Measurements from ENCODE around the gene KRTAP10-12.
"Not testable (repeated sequence)": the region's sequence is repeated elsewhere in the genome, so short reads cannot be mapped to it uniquely, and the experiment has no call there.

KRTAP10-12 gene

GRCh38 chr21:44682580-44683151 lies 14.3 kb upstream of the KRTAP10-12 start:
- TF ChIP-seq POLR2A (IDR thresholded peaks at IDR 0.05; ENCODE audit: extremely low read depth, insufficient read length) (no peak), MYC (IDR thresholded peaks at IDR 0.05; ENCODE audit: low read depth, low read length) (no peak), CTCF (IDR thresholded peaks at IDR 0.05; ENCODE audit: low read depth, low read length) (no peak), MAX (IDR thresholded peaks at IDR 0.05; ENCODE audit: low read depth, low read length) (no peak)
- H3K4me3 ChIP-seq (ENCODE audit: low read depth, low read length): no peak overlapping the region

GRCh38 chr21:44684077-44684476 lies 12.9 kb upstream of the KRTAP10-12 start:
- no peak overlapping the region for H3K4me3 ChIP-seq (ENCODE audit: low read depth, low read length)
- no peak for DNase-seq (ENCODE audit: low read depth)
- TF ChIP-seq MAX (IDR thresholded peaks at IDR 0.05; ENCODE audit: low read depth, low read length) (no peak), CTCF (IDR thresholded peaks at IDR 0.05; ENCODE audit: low read depth, low read length) (no peak), MYC (IDR thresholded peaks at IDR 0.05; ENCODE audit: low read depth, low read length) (no peak), POLR2A (IDR thresholded peaks at IDR 0.05; ENCODE audit: extremely low read depth, insufficient read length) (no peak)

More at GRCh38 chr21:44682580-44683151, 14.3 kb upstream of the KRTAP10-12 start:
- no peak for DNase-seq (ENCODE audit: low read depth)

GRCh38 chr21:44684483-44684882 lies 12.5 kb upstream of the KRTAP10-12 start:
- no peak for DNase-seq (ENCODE audit: low read depth)
- TF ChIP-seq MAX (IDR thresholded peaks at IDR 0.05; ENCODE audit: low read depth, low read length): no peak
- no peak for TF ChIP-seq CTCF (IDR thresholded peaks at IDR 0.05; ENCODE audit: low read depth, low read length)
- H3K4me3 ChIP-seq (ENCODE audit: low read depth, low read length): no peak overlapping the region

GRCh38 chr21:44685050-44685449 lies 11.9 kb upstream of the KRTAP10-12 start:
- DNase-seq (ENCODE audit: low read depth); H3K4me3 ChIP-seq (ENCODE audit: low read depth, low read length): not testable (repeated sequence)

- TF ChIP-seq CTCF (IDR thresholded peaks at IDR 0.05; ENCODE audit: low read depth, low read length): no peak
- TF ChIP-seq MAX (IDR thresholded peaks at IDR 0.05; ENCODE audit: low read depth, low read length): no peak
- TF ChIP-seq POLR2A (IDR thresholded peaks at IDR 0.05; ENCODE audit: extremely low read depth, insufficient read length): no peak
- no peak for TF ChIP-seq MYC (IDR thresholded peaks at IDR 0.05; ENCODE audit: low read depth, low read length)
- DNase-seq (ENCODE audit: low read depth): no peak
- H3K4me3 ChIP-seq (ENCODE audit: low read depth, low read length): no peak overlapping the region
Observed at GRCh38 chr21:44686000-44686781, 10.8 kb upstream of the KRTAP10-12 start.

DNA sequence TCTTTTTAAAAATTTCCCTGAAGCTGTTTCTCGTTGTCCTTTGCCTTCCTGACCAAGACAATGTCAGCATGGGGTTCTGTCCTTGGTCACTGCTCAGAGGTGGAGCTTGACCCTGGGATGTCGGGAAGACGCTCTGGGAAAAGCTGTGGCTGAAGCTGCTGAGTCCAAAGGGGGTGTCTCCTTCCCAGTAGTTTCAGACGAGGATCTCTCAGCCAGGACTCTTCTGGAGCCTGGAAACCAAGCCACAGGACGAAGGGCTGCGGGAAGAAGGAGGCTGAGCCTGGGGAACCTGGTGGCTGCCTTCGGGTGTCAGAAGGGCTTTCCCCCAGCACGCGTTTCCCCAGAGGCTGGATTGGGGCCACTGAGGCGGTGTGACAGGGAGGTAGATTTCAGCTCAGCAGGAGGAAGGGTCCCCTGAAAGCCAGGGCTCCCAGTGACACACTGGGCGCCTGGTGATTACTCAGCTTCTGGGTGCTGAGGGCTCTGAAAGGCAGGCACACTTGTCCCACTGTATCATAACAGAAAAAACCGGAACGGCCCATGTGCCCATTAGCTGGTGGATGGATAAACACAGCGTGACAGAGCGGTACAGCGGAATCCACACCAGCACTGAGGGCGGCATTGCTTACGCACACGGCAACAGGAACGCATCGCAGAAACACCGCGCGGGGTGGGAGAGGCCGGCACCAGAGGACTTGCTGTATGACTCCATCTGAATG lies 10.0 kb upstream of the KRTAP10-12 start:
- no peak for DNase-seq (ENCODE audit: low read depth)
- H3K4me3 ChIP-seq (ENCODE audit: low read depth, low read length): no peak overlapping the region
- TF ChIP-seq CTCF (IDR thresholded peaks at IDR 0.05; ENCODE audit: low read depth, low read length): no peak

Data from NB4 (cell line).